H1 (cell line): ENCODE results near the gene HAGH. TPM values are rescaled to one million over a fixed set of nuclear protein-coding genes. Genes with fewer than 3 reads are reported as not detected.

ENCODE experiments used
- CTCF ChIA-PET: fragments of 300-600 bp; sonication (Branson Sonifier 250); formaldehyde crosslinking; loops from one replicate; lab custom pipeline; 2021; ENCODE audit not compliant: partially characterized antibody; lab: Charles Lee
- POLR2A ChIA-PET: fragments of 300-600 bp; sonication (Branson Sonifier 250); formaldehyde crosslinking; loops from one replicate; lab custom pipeline; 2021; ENCODE audit warnings: inconsistent platforms; ENCODE audit not compliant: partially characterized antibody; lab: Charles Lee
- DNase-seq, 2 experiments: peaks; one replicate each; pipeline versions ENCODE4 v3.0.0 to v3.0.0-alpha.2; 2010 to 2022; ENCODE audit warnings: low spot score in 2 of 2, low read depth in 1 of 2, mixed read lengths in 1 of 2
- FAIRE-seq: peaks from 2 replicates; lab custom pipeline; 2011; peaks lifted over from hg19 to GRCh38; lab: Jason Lieb, UNC
- H2AFZ ChIP-seq: 2 replicates; pipeline ENCODE4 v1.8.1; 2012; ENCODE audit warnings: low read length, inconsistent platforms
- H2AK5ac ChIP-seq: 2 replicates; pipeline ENCODE4 v1.6.1; 2013; ENCODE audit warnings: low read depth, low read length
- H2BK120ac ChIP-seq: replicated peaks from 2 replicates; pipeline ENCODE3; 2013; ENCODE audit warnings: low read depth, low read length, inconsistent platforms
- H2BK12ac ChIP-seq: 2 replicates; pipeline ENCODE4 v1.6.1; 2013; ENCODE audit warnings: low read depth, low read length
- H2BK15ac ChIP-seq: 2 replicates; pipeline ENCODE4 v1.6.1; 2013; ENCODE audit warnings: low read length
- H2BK20ac ChIP-seq: 2 replicates; pipeline ENCODE4 v1.6.1; 2013; ENCODE audit warnings: low read length
- H2BK5ac ChIP-seq: 2 replicates; pipeline ENCODE4 v1.6.1; 2013; ENCODE audit warnings: low read depth, low read length
- H3K14ac ChIP-seq: 2 replicates; pipeline ENCODE4 v1.6.1; 2013; ENCODE audit warnings: inconsistent platforms; ENCODE audit not compliant: insufficient read length
- H3K18ac ChIP-seq: 2 replicates; pipeline ENCODE4 v1.6.1; 2013; ENCODE audit warnings: low read length; ENCODE audit errors: extremely low read depth
- H3K23ac ChIP-seq: 2 replicates; pipeline ENCODE4 v1.6.1; 2013; ENCODE audit warnings: inconsistent platforms; ENCODE audit not compliant: insufficient read length
- H3K23me2 ChIP-seq: 2 replicates; pipeline ENCODE4 v1.6.1; 2013; ENCODE audit warnings: low read depth, low read length
- H3K27ac ChIP-seq: 2 replicates; pipeline ENCODE4 v1.6.1; 2011; ENCODE audit warnings: low read depth, low read length, inconsistent platforms
- H3K27me3 ChIP-seq, 4 experiments: replicated peaks in 1 of 4; 1 replicate in 1 of 4; 2 replicates in 3 of 4; pipeline versions ENCODE4 v1.6.1 to v1.8.1; 2011 to 2013; ENCODE audit warnings: low read length in 3 of 4, mild to moderate bottlenecking in 3 of 4, inconsistent platforms in 2 of 4, mixed read lengths in 2 of 4, moderate library complexity in 1 of 4; ENCODE audit not compliant: control insufficient read depth in 3 of 4, insufficient read depth in 3 of 4; ENCODE audit errors: extremely low read depth in 1 of 4
- H3K36me3 ChIP-seq, 4 experiments: 2 replicates each; pipeline versions ENCODE4 v1.6.1 to v1.8.1; 2011 to 2013; ENCODE audit warnings: mild to moderate bottlenecking in 4 of 4, low read length in 3 of 4, moderate library complexity in 2 of 4, control low read depth in 1 of 4, inconsistent platforms in 1 of 4; ENCODE audit not compliant: insufficient read depth in 4 of 4, control insufficient read depth in 2 of 4
- H3K4ac ChIP-seq: replicated peaks from 2 replicates; pipeline ENCODE3; 2013; ENCODE audit warnings: low read length, low read depth, mixed read lengths, inconsistent platforms; ENCODE audit not compliant: insufficient read length
- H3K4me1 ChIP-seq, 4 experiments: replicated peaks in 1 of 4; 1 replicate in 1 of 4; 2 replicates in 3 of 4; pipeline versions ENCODE4 v1.6.1 to v1.8.1; 2011 to 2013; ENCODE audit warnings: low read length in 3 of 4, inconsistent platforms in 2 of 4, mixed read lengths in 1 of 4; ENCODE audit not compliant: insufficient read depth in 4 of 4, control insufficient read depth in 3 of 4
- H3K4me2 ChIP-seq, 2 experiments: 2 replicates each; pipeline versions ENCODE4 v1.6.1 to v1.8.1; 2011 to 2013; ENCODE audit warnings: low read depth in 2 of 2, low read length in 2 of 2, control low read depth in 1 of 2, inconsistent platforms in 1 of 2, mild to moderate bottlenecking in 1 of 2; ENCODE audit not compliant: insufficient read depth in 1 of 2
- H3K4me3 ChIP-seq, 4 experiments: fragments of 200-600, 300-600 bp in 1 of 4; sonication (generic), shearing (Covaris generic), sonication (Bioruptor Twin) in 1 of 4; 2 replicates each; pipeline versions ENCODE4 v1.5.1 to v1.8.1; 2011 to 2016; ENCODE audit warnings: low read length in 4 of 4, low read depth in 3 of 4, control low read depth in 2 of 4, inconsistent platforms in 2 of 4, mild to moderate bottlenecking in 2 of 4, mixed read lengths in 1 of 4, moderate library complexity in 1 of 4; ENCODE audit not compliant: insufficient read depth in 2 of 4; ENCODE audit errors: extremely low read depth in 1 of 4
- H3K56ac ChIP-seq: replicated peaks from 2 replicates; pipeline ENCODE3; 2013; ENCODE audit warnings: low read depth, mild to moderate bottlenecking, mixed read lengths, low read length, inconsistent platforms; ENCODE audit not compliant: insufficient read length
- H3K79me1 ChIP-seq: 2 replicates; pipeline ENCODE4 v1.6.1; 2013; ENCODE audit warnings: low read depth, low read length, control low read depth
- H3K79me2 ChIP-seq, 2 experiments: 2 replicates each; pipeline versions ENCODE4 v1.6.1 to v1.8.1; 2012 to 2013; ENCODE audit warnings: low read length in 2 of 2, mild to moderate bottlenecking in 2 of 2, inconsistent platforms in 1 of 2; ENCODE audit not compliant: insufficient read depth in 2 of 2, control insufficient read depth in 1 of 2
- H3K9ac ChIP-seq, 4 experiments: replicated peaks in 1 of 4; 1 replicate in 1 of 4; 2 replicates in 3 of 4; pipeline versions ENCODE4 v1.6.1 to v1.8.1; 2011 to 2013; ENCODE audit warnings: low read depth in 3 of 4, low read length in 3 of 4, control low read depth in 2 of 4, mild to moderate bottlenecking in 2 of 4, moderate library complexity in 2 of 4, inconsistent platforms in 1 of 4; ENCODE audit errors: extremely low read depth in 1 of 4
- H3K9me3 ChIP-seq, 2 experiments: 2 replicates each; pipeline versions ENCODE4 v1.6.1 to v1.8.1; 2012 to 2013; ENCODE audit warnings: mild to moderate bottlenecking in 2 of 2, moderate library complexity in 2 of 2, control low read depth in 1 of 2, inconsistent platforms in 1 of 2, low read depth in 1 of 2, low read length in 1 of 2, mixed read lengths in 1 of 2; ENCODE audit not compliant: insufficient read depth in 2 of 2
- H4K20me1 ChIP-seq, 2 experiments: replicated peaks in 1 of 2; 2 replicates each; pipeline versions ENCODE3 to v1.8.1; 2011 to 2013; ENCODE audit warnings: inconsistent platforms in 2 of 2, low read length in 2 of 2, mild to moderate bottlenecking in 1 of 2; ENCODE audit not compliant: insufficient read depth in 2 of 2, control insufficient read depth in 1 of 2
- H4K5ac ChIP-seq: 2 replicates; pipeline ENCODE4 v1.6.1; 2013; ENCODE audit warnings: low read length, low read depth, mixed read lengths, inconsistent platforms; ENCODE audit not compliant: insufficient read length
- H4K8ac ChIP-seq: 2 replicates; pipeline ENCODE4 v1.8.0; 2013; ENCODE audit warnings: mild to moderate bottlenecking, moderate library complexity, low read length, inconsistent platforms; ENCODE audit not compliant: insufficient read depth; ENCODE audit errors: extremely low read depth
- H4K91ac ChIP-seq: replicated peaks from 2 replicates; pipeline ENCODE3; 2013; ENCODE audit warnings: low read length, mixed read lengths, inconsistent platforms; ENCODE audit not compliant: insufficient read length
- CEBPB ChIP-seq: IDR thresholded peaks from 2 replicates; pipeline ENCODE4 v1.6.1; 2012; ENCODE audit warnings: low read depth, low read length
- E2F6 ChIP-seq: IDR thresholded peaks from 2 replicates; pipeline ENCODE4 v1.6.1; 2012; ENCODE audit warnings: inconsistent platforms
- JUN ChIP-seq: IDR thresholded peaks from 2 replicates; pipeline ENCODE4 v1.6.1; 2011; ENCODE audit warnings: low read depth, mild to moderate bottlenecking, improper control_type of control experiment, low read length
- KDM5A ChIP-seq: fragments of 200-600 bp; IDR thresholded peaks from 2 replicates; pipeline ENCODE4 v1.7.1; 2012; ENCODE audit warnings: mild to moderate bottlenecking, low read length, inconsistent platforms, mixed read lengths
- NANOG ChIP-seq: IDR thresholded peaks from 2 replicates; pipeline ENCODE4 v1.6.1; 2011; ENCODE audit warnings: low read length, low read depth, mild to moderate bottlenecking, inconsistent platforms; ENCODE audit not compliant: insufficient read depth, poor library complexity, severe bottlenecking
- POLR2A ChIP-seq, 2 experiments: IDR thresholded peaks; 1 replicate in 1 of 2; 2 replicates in 1 of 2; pipeline ENCODE4 v1.6.1; 2011; ENCODE audit warnings: low read depth in 2 of 2, low read length in 2 of 2, mild to moderate bottlenecking in 2 of 2; ENCODE audit errors: control extremely low read depth in 1 of 2
- RNF2 ChIP-seq: fragments of 200-900, 300-1000 bp; sonication (generic); IDR thresholded peaks from 2 replicates; pipeline ENCODE4 v1.7.1; 2016; ENCODE audit warnings: borderline replicate concordance, low read depth, mild to moderate bottlenecking, antibody characterized with exemption, low read length; ENCODE audit not compliant: poor library complexity, severe bottlenecking; ENCODE audit errors: missing control alignments
- SIN3A ChIP-seq, 2 experiments: IDR thresholded peaks in 1 of 2; conservative IDR thresholded peaks in 1 of 2; 2 replicates each; pipeline ENCODE4 v1.6.1; 2011 to 2012; ENCODE audit warnings: low read length in 2 of 2, improper control_type of control experiment in 1 of 2, low read depth in 1 of 2, mild to moderate bottlenecking in 1 of 2
- SP2 ChIP-seq: IDR thresholded peaks from 2 replicates; pipeline ENCODE4 v1.6.1; 2012; ENCODE audit warnings: mild to moderate bottlenecking, low read length, inconsistent platforms
- SRF ChIP-seq: IDR thresholded peaks from 2 replicates; pipeline ENCODE4 v1.6.1; 2011; ENCODE audit warnings: mild to moderate bottlenecking, low read depth, low read length, moderate library complexity
- TAF7 ChIP-seq: optimal IDR thresholded peaks from 2 replicates; pipeline ENCODE3; 2011; ENCODE audit warnings: low read depth, mild to moderate bottlenecking, inconsistent platforms, low read length, moderate library complexity, borderline replicate concordance
- TEAD4 ChIP-seq: IDR thresholded peaks from 2 replicates; pipeline ENCODE4 v1.6.1; 2012; ENCODE audit warnings: low read depth, low read length, inconsistent platforms, mixed read lengths
- YY1 ChIP-seq: IDR thresholded peaks from 2 replicates; pipeline ENCODE4 v1.6.1; 2011; ENCODE audit warnings: low read depth, mild to moderate bottlenecking, low read length
- WGBS, 2 experiments: shearing (Covaris generic) in 1 of 2; methylation state at CpG; one replicate each; pipeline versions ENCODE4 v1.1.6 to v1.1.7; 2013 to 2015; ENCODE audit warnings: low lambda C conversion rate in 2 of 2, mixed read lengths in 2 of 2, inconsistent platforms in 1 of 2, low coverage in 1 of 2, missing lambda C conversion rate in 1 of 2; ENCODE audit not compliant: insufficient replicate concordance in 2 of 2, insufficient coverage in 1 of 2, insufficient read length in 1 of 2; ENCODE audit errors: extremely low coverage in 1 of 2, missing lambda C conversion rate in 1 of 2; 5-methylcytosine and 5-hydroxymethylcytosine counted together
- polyA plus RNA-seq, 7 experiments: library from polyadenylated mRNA; depleted of rRNA in 3 of 7; stranded (reverse) in 5 of 7; unstranded in 2 of 7; fragments of >200 nt in 5 of 7; fragments of 200-250 nt in 2 of 7; gene quantifications; 1 replicate in 5 of 7; 2 replicates in 1 of 7; 4 replicates in 1 of 7; pipeline versions ENCODE4 v1.2.1 to v1.2.3, GENCODE V29; 2011 to 2013; ENCODE audit warnings: missing spikeins in 2 of 7, mixed read lengths in 2 of 7
- total RNA-seq: library from RNA; stranded (reverse); fragmentation: NEBNext Ultra II Directional; extraction: Animal tissue kit (Norgen Biotek cat#: 25700); gene quantifications from 2 replicates; pipeline ENCODE4 v1.2.1, GENCODE V29; 2021

Gene HAGH
- total and polyA plus RNA-seq, 2 of the 8 experiments (the other 6 are each of a cell fraction or from before 2014, with no cell fraction given): 28.7 to 40.6 TPM

- no peak overlapping the region for H2BK120ac ChIP-seq
- no peak overlapping the region for H3K4ac ChIP-seq
- no peak overlapping the region for H2BK5ac ChIP-seq
- no peak overlapping the region for H3K9ac ChIP-seq
- no peak overlapping the region for H4K8ac ChIP-seq
- H2BK20ac ChIP-seq: no peak overlapping the region
- no peaks in the 10 kb centered on the region for H3K79me2 ChIP-seq
- no peak for FAIRE-seq
- H2BK15ac ChIP-seq: no peak overlapping the region
- H3K9me3 ChIP-seq: no peaks in the 10 kb centered on the region
- peaks cover 4 to 5% of the 10 kb centered on the region in 2 experiments for H4K20me1 ChIP-seq
- no peaks in the 10 kb centered on the region for H3K4me1 ChIP-seq
- 87% methylated on average over 26 of the region's 35 CpGs; no CpG with 5 or more reads in 1 of the 2 experiments for WGBS, 2 experiments
- H4K5ac ChIP-seq: no peak overlapping the region
- no peaks in the 10 kb centered on the region; the same call in 1 of the 2 replicates for H3K79me1 ChIP-seq
- H3K4me3 ChIP-seq: no peak overlapping the region
- DNase-seq: no peak
- ChIA-PET CTCF (no interaction called here), POLR2A (interaction anchor here (1.0 kb wide), 1 partner anchor 28 kb away, joined by 3 read pairs; no protein-coding TSS in a partner anchor)
- H2AK5ac ChIP-seq: no peak overlapping the region
- H3K23me2 ChIP-seq: no peaks in the 10 kb centered on the region
- no peak overlapping the region for H3K23ac ChIP-seq
- H3K27me3 ChIP-seq: no peaks in the 10 kb centered on the region
- H2BK12ac ChIP-seq: no peak overlapping the region
- H3K4me2 ChIP-seq: no peak overlapping the region
- no peak overlapping the region for H4K91ac ChIP-seq
- H3K18ac ChIP-seq: no peak overlapping the region
- no peak overlapping the region for H3K27ac ChIP-seq
- H2AFZ ChIP-seq: no peak overlapping the region
- H3K36me3 ChIP-seq: peaks cover 0 to 9% (median 4%) of the 10 kb centered on the region in 4 experiments; a peak in 5 of 8 replicates
- no peak overlapping the region for H3K56ac ChIP-seq
- H3K14ac ChIP-seq: no peak overlapping the region
- TF ChIP-seq SRF: no peak
- TF ChIP-seq RNF2: no peak
- TF ChIP-seq JUN: no peak
- TF ChIP-seq CEBPB: no peak
- no peak for TF ChIP-seq TEAD4
- TF ChIP-seq SIN3A (conservative IDR thresholded peaks at IDR 0.05 in 1 of 2, IDR thresholded peaks at IDR 0.05 in 1 of 2; ENCODE audit: low read depth in 1 of 2, low read length in 2 of 2): no peak
- TF ChIP-seq YY1: no peak
- no peak for TF ChIP-seq KDM5A
- no peak for TF ChIP-seq E2F6
- no peak for TF ChIP-seq SP2
- no peak for TF ChIP-seq NANOG
- no peak for TF ChIP-seq POLR2A (IDR thresholded peaks at IDR 0.05; ENCODE audit: control extremely low read depth in 1 of 2, low read depth in 2 of 2, low read length in 2 of 2)
- no peak for TF ChIP-seq TAF7
These were observed 7.6 kb downstream of the HAGH start for GRCh38 chr16:1818873-1819525.
